H1 (cell line): ENCODE data around the gene TMEM212. TPM values are rescaled to one million over a fixed set of nuclear protein-coding genes. Genes with fewer than 3 reads are reported as not detected.

Experiments used
- CTCF ChIA-PET: fragments of 300-600 bp; sonication (Branson Sonifier 250); formaldehyde crosslinking; loops from one replicate; lab custom pipeline; 2021; ENCODE audit not compliant: partially characterized antibody; lab: Charles Lee
- POLR2A ChIA-PET: fragments of 300-600 bp; sonication (Branson Sonifier 250); formaldehyde crosslinking; loops from one replicate; lab custom pipeline; 2021; ENCODE audit warnings: inconsistent platforms; ENCODE audit not compliant: partially characterized antibody; lab: Charles Lee
- DNase-seq, 2 experiments: peaks; one replicate each; pipeline versions ENCODE4 v3.0.0 to v3.0.0-alpha.2; 2010 to 2022; ENCODE audit warnings: low spot score in 2 of 2, low read depth in 1 of 2, mixed read lengths in 1 of 2
- FAIRE-seq: peaks from 2 replicates; lab custom pipeline; 2011; peaks lifted over from hg19 to GRCh38; lab: Jason Lieb, UNC
- H2AFZ ChIP-seq: 2 replicates; pipeline ENCODE4 v1.8.1; 2012; ENCODE audit warnings: low read length, inconsistent platforms
- H2AK5ac ChIP-seq: 2 replicates; pipeline ENCODE4 v1.6.1; 2013; ENCODE audit warnings: low read depth, low read length
- H2BK120ac ChIP-seq: replicated peaks from 2 replicates; pipeline ENCODE3; 2013; ENCODE audit warnings: low read depth, low read length, inconsistent platforms
- H2BK12ac ChIP-seq: 2 replicates; pipeline ENCODE4 v1.6.1; 2013; ENCODE audit warnings: low read depth, low read length
- H2BK15ac ChIP-seq: 2 replicates; pipeline ENCODE4 v1.6.1; 2013; ENCODE audit warnings: low read length
- H2BK20ac ChIP-seq: 2 replicates; pipeline ENCODE4 v1.6.1; 2013; ENCODE audit warnings: low read length
- H2BK5ac ChIP-seq: 2 replicates; pipeline ENCODE4 v1.6.1; 2013; ENCODE audit warnings: low read depth, low read length
- H3K14ac ChIP-seq: 2 replicates; pipeline ENCODE4 v1.6.1; 2013; ENCODE audit warnings: inconsistent platforms; ENCODE audit not compliant: insufficient read length
- H3K18ac ChIP-seq: 2 replicates; pipeline ENCODE4 v1.6.1; 2013; ENCODE audit warnings: low read length; ENCODE audit errors: extremely low read depth
- H3K23ac ChIP-seq: 2 replicates; pipeline ENCODE4 v1.6.1; 2013; ENCODE audit warnings: inconsistent platforms; ENCODE audit not compliant: insufficient read length
- H3K23me2 ChIP-seq: 2 replicates; pipeline ENCODE4 v1.6.1; 2013; ENCODE audit warnings: low read depth, low read length
- H3K27ac ChIP-seq: 2 replicates; pipeline ENCODE4 v1.6.1; 2011; ENCODE audit warnings: low read depth, low read length, inconsistent platforms
- H3K27me3 ChIP-seq, 4 experiments: replicated peaks in 1 of 4; 1 replicate in 1 of 4; 2 replicates in 3 of 4; pipeline versions ENCODE4 v1.6.1 to v1.8.1; 2011 to 2013; ENCODE audit warnings: low read length in 3 of 4, mild to moderate bottlenecking in 3 of 4, inconsistent platforms in 2 of 4, mixed read lengths in 2 of 4, moderate library complexity in 1 of 4; ENCODE audit not compliant: control insufficient read depth in 3 of 4, insufficient read depth in 3 of 4; ENCODE audit errors: extremely low read depth in 1 of 4
- H3K36me3 ChIP-seq, 4 experiments: 2 replicates each; pipeline versions ENCODE4 v1.6.1 to v1.8.1; 2011 to 2013; ENCODE audit warnings: mild to moderate bottlenecking in 4 of 4, low read length in 3 of 4, moderate library complexity in 2 of 4, control low read depth in 1 of 4, inconsistent platforms in 1 of 4; ENCODE audit not compliant: insufficient read depth in 4 of 4, control insufficient read depth in 2 of 4
- H3K4ac ChIP-seq: replicated peaks from 2 replicates; pipeline ENCODE3; 2013; ENCODE audit warnings: low read length, low read depth, mixed read lengths, inconsistent platforms; ENCODE audit not compliant: insufficient read length
- H3K4me1 ChIP-seq, 4 experiments: replicated peaks in 1 of 4; 1 replicate in 1 of 4; 2 replicates in 3 of 4; pipeline versions ENCODE4 v1.6.1 to v1.8.1; 2011 to 2013; ENCODE audit warnings: low read length in 3 of 4, inconsistent platforms in 2 of 4, mixed read lengths in 1 of 4; ENCODE audit not compliant: insufficient read depth in 4 of 4, control insufficient read depth in 3 of 4
- H3K4me2 ChIP-seq, 2 experiments: 2 replicates each; pipeline versions ENCODE4 v1.6.1 to v1.8.1; 2011 to 2013; ENCODE audit warnings: low read depth in 2 of 2, low read length in 2 of 2, control low read depth in 1 of 2, inconsistent platforms in 1 of 2, mild to moderate bottlenecking in 1 of 2; ENCODE audit not compliant: insufficient read depth in 1 of 2
- H3K4me3 ChIP-seq, 4 experiments: fragments of 200-600, 300-600 bp in 1 of 4; sonication (generic), shearing (Covaris generic), sonication (Bioruptor Twin) in 1 of 4; 2 replicates each; pipeline versions ENCODE4 v1.5.1 to v1.8.1; 2011 to 2016; ENCODE audit warnings: low read length in 4 of 4, low read depth in 3 of 4, control low read depth in 2 of 4, inconsistent platforms in 2 of 4, mild to moderate bottlenecking in 2 of 4, mixed read lengths in 1 of 4, moderate library complexity in 1 of 4; ENCODE audit not compliant: insufficient read depth in 2 of 4; ENCODE audit errors: extremely low read depth in 1 of 4
- H3K56ac ChIP-seq: replicated peaks from 2 replicates; pipeline ENCODE3; 2013; ENCODE audit warnings: low read depth, mild to moderate bottlenecking, mixed read lengths, low read length, inconsistent platforms; ENCODE audit not compliant: insufficient read length
- H3K79me1 ChIP-seq: 2 replicates; pipeline ENCODE4 v1.6.1; 2013; ENCODE audit warnings: low read depth, low read length, control low read depth
- H3K79me2 ChIP-seq, 2 experiments: 2 replicates each; pipeline versions ENCODE4 v1.6.1 to v1.8.1; 2012 to 2013; ENCODE audit warnings: low read length in 2 of 2, mild to moderate bottlenecking in 2 of 2, inconsistent platforms in 1 of 2; ENCODE audit not compliant: insufficient read depth in 2 of 2, control insufficient read depth in 1 of 2
- H3K9ac ChIP-seq, 4 experiments: replicated peaks in 1 of 4; 1 replicate in 1 of 4; 2 replicates in 3 of 4; pipeline versions ENCODE4 v1.6.1 to v1.8.1; 2011 to 2013; ENCODE audit warnings: low read depth in 3 of 4, low read length in 3 of 4, control low read depth in 2 of 4, mild to moderate bottlenecking in 2 of 4, moderate library complexity in 2 of 4, inconsistent platforms in 1 of 4; ENCODE audit errors: extremely low read depth in 1 of 4
- H3K9me3 ChIP-seq, 2 experiments: 2 replicates each; pipeline versions ENCODE4 v1.6.1 to v1.8.1; 2012 to 2013; ENCODE audit warnings: mild to moderate bottlenecking in 2 of 2, moderate library complexity in 2 of 2, control low read depth in 1 of 2, inconsistent platforms in 1 of 2, low read depth in 1 of 2, low read length in 1 of 2, mixed read lengths in 1 of 2; ENCODE audit not compliant: insufficient read depth in 2 of 2
- H4K20me1 ChIP-seq, 2 experiments: replicated peaks in 1 of 2; 2 replicates each; pipeline versions ENCODE3 to v1.8.1; 2011 to 2013; ENCODE audit warnings: inconsistent platforms in 2 of 2, low read length in 2 of 2, mild to moderate bottlenecking in 1 of 2; ENCODE audit not compliant: insufficient read depth in 2 of 2, control insufficient read depth in 1 of 2
- H4K5ac ChIP-seq: 2 replicates; pipeline ENCODE4 v1.6.1; 2013; ENCODE audit warnings: low read length, low read depth, mixed read lengths, inconsistent platforms; ENCODE audit not compliant: insufficient read length
- H4K8ac ChIP-seq: 2 replicates; pipeline ENCODE4 v1.8.0; 2013; ENCODE audit warnings: mild to moderate bottlenecking, moderate library complexity, low read length, inconsistent platforms; ENCODE audit not compliant: insufficient read depth; ENCODE audit errors: extremely low read depth
- H4K91ac ChIP-seq: replicated peaks from 2 replicates; pipeline ENCODE3; 2013; ENCODE audit warnings: low read length, mixed read lengths, inconsistent platforms; ENCODE audit not compliant: insufficient read length
- ATF2 ChIP-seq: IDR thresholded peaks from 2 replicates; pipeline ENCODE4 v1.6.1; 2012; ENCODE audit warnings: low read length, inconsistent platforms
- FOSL1 ChIP-seq: IDR thresholded peaks from 2 replicates; pipeline ENCODE4 v1.6.1; 2011; ENCODE audit warnings: mild to moderate bottlenecking, low read depth, low read length, moderate library complexity; ENCODE audit not compliant: insufficient read depth
- TBP ChIP-seq: IDR thresholded peaks from 2 replicates; pipeline ENCODE4 v1.6.1; 2011; ENCODE audit warnings: low read depth, low read length, improper control_type of control experiment
- WGBS, 2 experiments: shearing (Covaris generic) in 1 of 2; methylation state at CpG; one replicate each; pipeline versions ENCODE4 v1.1.6 to v1.1.7; 2013 to 2015; ENCODE audit warnings: low lambda C conversion rate in 2 of 2, mixed read lengths in 2 of 2, inconsistent platforms in 1 of 2, low coverage in 1 of 2, missing lambda C conversion rate in 1 of 2; ENCODE audit not compliant: insufficient replicate concordance in 2 of 2, insufficient coverage in 1 of 2, insufficient read length in 1 of 2; ENCODE audit errors: extremely low coverage in 1 of 2, missing lambda C conversion rate in 1 of 2; 5-methylcytosine and 5-hydroxymethylcytosine counted together
- polyA plus RNA-seq, 7 experiments: library from polyadenylated mRNA; depleted of rRNA in 3 of 7; stranded (reverse) in 5 of 7; unstranded in 2 of 7; fragments of >200 nt in 5 of 7; fragments of 200-250 nt in 2 of 7; gene quantifications; 1 replicate in 5 of 7; 2 replicates in 1 of 7; 4 replicates in 1 of 7; pipeline versions ENCODE4 v1.2.1 to v1.2.3, GENCODE V29; 2011 to 2013; ENCODE audit warnings: missing spikeins in 2 of 7, mixed read lengths in 2 of 7
- total RNA-seq: library from RNA; stranded (reverse); fragmentation: NEBNext Ultra II Directional; extraction: Animal tissue kit (Norgen Biotek cat#: 25700); gene quantifications from 2 replicates; pipeline ENCODE4 v1.2.1, GENCODE V29; 2021

The TMEM212 gene
- total and polyA plus RNA-seq, 2 of the 8 experiments (the other 6 are each of a cell fraction or from before 2014, with no cell fraction given): not detected

GRCh38 chr3:171863920-171864319, 20.8 kb downstream of the TMEM212 start:
- no peaks in the 10 kb centered on the region for H3K36me3 ChIP-seq
- H2BK5ac ChIP-seq: no peak overlapping the region
- no peak overlapping the region for H2BK15ac ChIP-seq
- H3K4me1 ChIP-seq: peaks cover 0 to 5% (median 1%) of the 10 kb centered on the region in 4 experiments; a peak in 2 of 7 replicates
- H3K79me2 ChIP-seq: no peaks in the 10 kb centered on the region
- H3K23me2 ChIP-seq: no peaks in the 10 kb centered on the region
- no peak overlapping the region for H2AK5ac ChIP-seq
- H3K56ac ChIP-seq: no peak overlapping the region
- no peak overlapping the region for H3K4me2 ChIP-seq
- no peak overlapping the region for H4K5ac ChIP-seq
- H3K79me1 ChIP-seq: no peaks in the 10 kb centered on the region
- WGBS, 2 experiments: 98% methylated on average over 3 of the region's 3 CpGs; no CpG with 5 or more reads in 1 of the 2 experiments
- no peaks in the 10 kb centered on the region for H3K9me3 ChIP-seq
- H2BK12ac ChIP-seq: no peak overlapping the region
- DNase-seq: no peak
- ChIA-PET CTCF (no interaction called here), POLR2A (no interaction called here)
- no peak overlapping the region for H2AFZ ChIP-seq
- no peak overlapping the region for H3K18ac ChIP-seq
- FAIRE-seq: no peak
- H3K4ac ChIP-seq: no peak overlapping the region
- H4K91ac ChIP-seq: no peak overlapping the region
- no peaks in the 10 kb centered on the region for H3K27me3 ChIP-seq
- no peak overlapping the region for H3K27ac ChIP-seq
- H4K20me1 ChIP-seq: no peaks in the 10 kb centered on the region
- no peak overlapping the region for H2BK120ac ChIP-seq
- no peak overlapping the region for H3K23ac ChIP-seq
- H4K8ac ChIP-seq: no peak overlapping the region
- no peak overlapping the region for H3K14ac ChIP-seq
- no peak overlapping the region for H2BK20ac ChIP-seq
- H3K4me3 ChIP-seq: no peak overlapping the region
- no peak overlapping the region for H3K9ac ChIP-seq
- TF ChIP-seq TBP (no peak), ATF2 (no peak), FOSL1 (no peak)
